ENCODE measurements around the gene MYO18A.

DNA sequence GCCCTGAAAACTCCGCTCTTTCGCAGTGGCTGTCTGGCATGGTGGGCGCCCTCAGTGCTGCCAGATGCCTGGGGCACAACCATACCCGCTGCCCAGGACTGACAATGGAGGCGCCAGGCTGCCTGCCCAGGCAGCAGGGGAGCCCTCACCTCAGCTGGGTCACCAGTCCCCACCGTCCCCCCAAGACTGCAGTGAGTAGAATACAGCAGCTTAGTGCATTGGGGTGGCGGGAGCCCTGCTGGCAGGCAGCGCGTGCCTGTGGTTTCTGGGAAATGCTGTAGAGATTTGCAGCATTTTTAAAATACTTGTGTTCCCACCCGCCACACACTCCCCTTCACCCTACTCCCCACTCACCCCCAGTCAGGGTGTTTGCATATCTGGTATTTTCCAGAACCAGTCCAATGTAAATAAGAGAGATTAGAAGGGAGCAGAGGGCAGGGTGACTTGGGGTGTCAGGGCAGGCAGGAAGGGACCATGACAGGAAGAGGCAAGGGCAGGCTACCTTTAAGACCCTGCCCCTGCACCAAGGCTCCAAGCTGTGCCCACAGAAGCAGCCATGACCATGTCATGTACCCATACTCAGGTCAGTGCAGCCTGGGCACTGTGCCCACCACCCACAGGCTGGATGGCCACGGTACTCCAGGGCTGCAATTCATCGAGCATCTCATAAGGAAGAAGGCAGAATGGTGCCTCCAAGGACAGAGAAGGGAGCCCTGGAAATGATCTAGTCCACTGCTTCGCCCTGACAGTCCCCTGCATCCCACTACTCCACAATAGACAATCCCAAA, 21.5 kb downstream of the MYO18A start:
- TF ChIP-seq, protein P1, sequence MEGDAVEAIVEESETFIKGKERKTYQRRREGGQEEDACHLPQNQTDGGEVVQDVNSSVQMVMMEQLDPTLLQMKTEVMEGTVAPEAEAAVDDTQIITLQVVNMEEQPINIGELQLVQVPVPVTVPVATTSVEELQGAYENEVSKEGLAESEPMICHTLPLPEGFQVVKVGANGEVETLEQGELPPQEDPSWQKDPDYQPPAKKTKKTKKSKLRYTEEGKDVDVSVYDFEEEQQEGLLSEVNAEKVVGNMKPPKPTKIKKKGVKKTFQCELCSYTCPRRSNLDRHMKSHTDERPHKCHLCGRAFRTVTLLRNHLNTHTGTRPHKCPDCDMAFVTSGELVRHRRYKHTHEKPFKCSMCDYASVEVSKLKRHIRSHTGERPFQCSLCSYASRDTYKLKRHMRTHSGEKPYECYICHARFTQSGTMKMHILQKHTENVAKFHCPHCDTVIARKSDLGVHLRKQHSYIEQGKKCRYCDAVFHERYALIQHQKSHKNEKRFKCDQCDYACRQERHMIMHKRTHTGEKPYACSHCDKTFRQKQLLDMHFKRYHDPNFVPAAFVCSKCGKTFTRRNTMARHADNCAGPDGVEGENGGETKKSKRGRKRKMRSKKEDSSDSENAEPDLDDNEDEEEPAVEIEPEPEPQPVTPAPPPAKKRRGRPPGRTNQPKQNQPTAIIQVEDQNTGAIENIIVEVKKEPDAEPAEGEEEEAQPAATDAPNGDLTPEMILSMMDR (IDR thresholded peaks at IDR 0.05), result no peak
- TF ChIP-seq POLR2A (IDR thresholded peaks at IDR 0.05), result no peak
